K562 (cell line): ENCODE data around the gene CNIH3. TPM values are rescaled to one million over a fixed set of nuclear protein-coding genes. Genes with fewer than 3 reads are reported as not detected.

ENCODE experiments used
- ATAC-seq: fragments of 200-7000 bp; cut with Tn5 transposase; 3 replicates; pipeline ENCODE4 v1.9.1; 2020; ENCODE audit warnings: moderate library complexity
- BruUV-seq: library from RNA; stranded (reverse); fragments of 400-500 nt; replicated peaks from 2 replicates; lab custom pipeline; 2021; lab: Mats Ljungman, UMichigan
- CTCF ChIA-PET: fragments of 300-600 bp; formaldehyde crosslinking; extraction: SDS; loops from one replicate; lab custom pipeline; 2021; ENCODE audit warnings: low intra/inter-chr PET ratio; lab: Yijun Ruan, JAX
- POLR2A ChIA-PET: fragments of 300-600, 350-650 bp; sonication (Branson Sonifier 250); formaldehyde crosslinking; extraction: SDS; loops from one replicate; lab custom pipeline; 2021; ENCODE audit warnings: antibody characterized with exemption, inconsistent platforms; lab: Yijun Ruan, JAX
- DNase-seq, 4 experiments: peaks; one replicate each; pipeline versions ENCODE4 v3.0.0 to v3.0.0-alpha.2; 2011 to 2018; ENCODE audit warnings: low spot score in 3 of 4, mixed read lengths in 3 of 4; ENCODE audit errors: extremely low read depth in 1 of 4
- FAIRE-seq: peaks from 2 replicates; lab custom pipeline; 2011; peaks lifted over from hg19 to GRCh38; lab: Jason Lieb, UNC
- H2AFZ ChIP-seq: 2 replicates; pipeline ENCODE4 v1.6.0; 2011; ENCODE audit warnings: low read depth, low read length, control low read depth, inconsistent platforms
- H3K27ac ChIP-seq: fragments of 200-600 bp; 3 replicates; pipeline ENCODE4 v1.8.0; 2011; ENCODE audit warnings: low read depth, mild to moderate bottlenecking, control low read depth, inconsistent platforms, low read length, moderate library complexity, mixed read lengths; ENCODE audit errors: extremely low read depth
- H3K27me3 ChIP-seq, 2 experiments: fragments of 300-600 bp in 1 of 2; 2 replicates in 1 of 2; 3 replicates in 1 of 2; pipeline versions ENCODE4 v1.6.0 to v1.8.0; 2011; ENCODE audit warnings: inconsistent platforms in 2 of 2, low read length in 2 of 2, mild to moderate bottlenecking in 1 of 2, mixed read lengths in 1 of 2, moderate library complexity in 1 of 2; ENCODE audit not compliant: control insufficient read depth in 2 of 2, insufficient read depth in 2 of 2
- H3K36me3 ChIP-seq: fragments of 300-600 bp; 3 replicates; pipeline ENCODE4 v1.8.0; 2011; ENCODE audit warnings: mild to moderate bottlenecking, low read length, inconsistent platforms; ENCODE audit not compliant: control insufficient read depth, insufficient read depth
- H3K4me1 ChIP-seq, 2 experiments: fragments of 200-600 bp in 1 of 2; replicated peaks in 1 of 2; 2 replicates in 1 of 2; 3 replicates in 1 of 2; pipeline versions ENCODE4 v1.5.1 to v1.8.0; 2011; ENCODE audit warnings: inconsistent platforms in 2 of 2, low read length in 2 of 2, mild to moderate bottlenecking in 1 of 2, mixed read lengths in 1 of 2, moderate library complexity in 1 of 2; ENCODE audit not compliant: control insufficient read depth in 2 of 2, insufficient read depth in 2 of 2
- H3K4me2 ChIP-seq: 2 replicates; pipeline ENCODE4 v1.6.1; 2011; ENCODE audit warnings: low read length, control low read depth, inconsistent platforms, mixed read lengths; ENCODE audit not compliant: insufficient read depth
- H3K4me3 ChIP-seq: fragments of 200-600 bp; sonication (generic), shearing (Covaris generic); 2 replicates; pipeline ENCODE4 v1.5.1; 2016; ENCODE audit warnings: control low read depth, inconsistent platforms
- H3K79me2 ChIP-seq: fragments of 200-600 bp; 3 replicates; pipeline ENCODE4 v1.8.0; 2011; ENCODE audit warnings: low read length, inconsistent platforms; ENCODE audit not compliant: control insufficient read depth, insufficient read depth
- H3K9ac ChIP-seq, 2 experiments: 2 replicates each; pipeline versions ENCODE4 v1.6.0 to v1.6.1; 2011; ENCODE audit warnings: low read depth in 2 of 2, low read length in 2 of 2, control low read depth in 1 of 2, inconsistent platforms in 1 of 2, mild to moderate bottlenecking in 1 of 2, mixed read lengths in 1 of 2; ENCODE audit not compliant: insufficient read depth in 1 of 2
- H3K9me1 ChIP-seq: one replicate; pipeline ENCODE4 v1.6.0; 2011; ENCODE audit warnings: inconsistent platforms, mild to moderate bottlenecking, low read length, moderate library complexity; ENCODE audit not compliant: control insufficient read depth, insufficient read depth
- H3K9me3 ChIP-seq: replicated peaks from 2 replicates; pipeline ENCODE4 v1.5.1; 2011; ENCODE audit warnings: low read depth, low read length, inconsistent platforms; ENCODE audit not compliant: control insufficient read depth, insufficient read depth
- H4K20me1 ChIP-seq: replicated peaks from 2 replicates; pipeline ENCODE4 v1.6.1; 2011; ENCODE audit warnings: low read length, inconsistent platforms, mixed read lengths; ENCODE audit not compliant: control insufficient read depth, insufficient read depth
- ARHGAP35 ChIP-seq: fragments of 450-650 bp; IDR thresholded peaks from 2 replicates; pipeline ENCODE4 v1.6.1; 2018; ENCODE audit not compliant: partially characterized antibody
- CHD4 ChIP-seq: fragments of 200-600 bp; sonication (generic); IDR thresholded peaks from 3 replicates; pipeline ENCODE4 v1.6.1; 2012; ENCODE audit warnings: low read depth, mild to moderate bottlenecking, mixed read lengths, low read length, inconsistent platforms; ENCODE audit not compliant: insufficient read depth, insufficient replicate concordance, poor library complexity, severe bottlenecking
- GTF2A2 ChIP-seq: IDR thresholded peaks from 2 replicates; pipeline ENCODE4 v1.6.1; 2016; ENCODE audit warnings: mild to moderate bottlenecking, missing genetic modification characterization, missing compliant biosample characterization
- KDM5B ChIP-seq: fragments of 200-600 bp; sonication (generic); IDR thresholded peaks from 2 replicates; pipeline ENCODE4 v1.6.1; 2012; ENCODE audit warnings: low read depth, mild to moderate bottlenecking, moderate library complexity, low read length, control low read depth, inconsistent platforms; ENCODE audit not compliant: insufficient replicate concordance
- NBN ChIP-seq: fragments of 450-650 bp; IDR thresholded peaks from 2 replicates; pipeline ENCODE4 v1.6.1; 2016; ENCODE audit warnings: low read depth, mild to moderate bottlenecking
- RUNX1 ChIP-seq: sonication (generic); IDR thresholded peaks from 2 replicates; pipeline ENCODE4 v1.6.1; 2016; ENCODE audit warnings: antibody characterized with exemption, low read depth
- TEAD4 ChIP-seq, 2 experiments: sonication (generic) in 1 of 2; formaldehyde crosslinking in 1 of 2; IDR thresholded peaks; 2 replicates each; pipeline versions ENCODE4 v1.6.1 to v1.8.0; 2012 to 2022; ENCODE audit warnings: borderline replicate concordance in 1 of 2, inconsistent platforms in 1 of 2, low read length in 1 of 2, mild to moderate bottlenecking in 1 of 2, missing genetic modification reagents in 1 of 2
- WHSC1 ChIP-seq: IDR thresholded peaks from one replicate; pipeline ENCODE4 v1.6.1; 2012; ENCODE audit warnings: low read length, control low read depth, inconsistent platforms
- ZNF174 ChIP-seq: fragments of 250-450 bp; sonication (Bioruptor Pico); IDR thresholded peaks from 2 replicates; pipeline ENCODE4 v1.4.0; 2020; ENCODE audit warnings: mild to moderate bottlenecking
- ZNF695 ChIP-seq: fragments of 450-650 bp; formaldehyde crosslinking; IDR thresholded peaks from 2 replicates; pipeline ENCODE4 v1.4.0; 2020; ENCODE audit warnings: mild to moderate bottlenecking, moderate library complexity
- WGBS: fragments of 100-300 bp; shearing (Covaris generic); methylation state at CpG from one replicate; pipeline ENCODE4 v1.1.6; 2016; ENCODE audit warnings: low coverage, mixed read lengths; ENCODE audit not compliant: insufficient coverage; ENCODE audit errors: missing lambda C conversion rate; 5-methylcytosine and 5-hydroxymethylcytosine counted together
- in situ Hi-C: fragments of 300-500 bp; cut with MboI; formaldehyde crosslinking; loops from 4 replicates; pipeline ENCODE4 v1.15.0; 2018; ENCODE audit warnings: inconsistent platforms, mixed read lengths
- intact Hi-C: fragments of 100-400 bp; cut with micrococcal nuclease; formaldehyde crosslinking; loops from 2 replicates; pipeline ENCODE4 v1.14.2; 2022
- polyA plus RNA-seq, 8 experiments: library from polyadenylated mRNA; depleted of rRNA in 4 of 8; stranded (reverse) in 5 of 8; unstranded in 3 of 8; fragments of >200 nt; fragmentation: Nextera tagmentation in 2 of 8; fragmentation: Illumina TruSeq in 1 of 8; extraction: Ambion mirVana in 2 of 8; extraction: Trizol in 1 of 8; gene quantifications; 2 replicates each; pipeline versions ENCODE4 v1.2.1 to v1.2.3, GENCODE V29; 2011 to 2014; ENCODE audit warnings: inconsistent platforms in 1 of 8, missing spikeins in 1 of 8
- total RNA-seq, 7 experiments: library from RNA; depleted of rRNA in 6 of 7; stranded (reverse); fragments of >200 nt in 6 of 7; fragmentation: Illumina TruSeq in 2 of 7; extraction: Trizol in 2 of 7; gene quantifications; 2 replicates each; pipeline versions ENCODE4 v1.2.1 to v1.2.3, GENCODE V29; 2011 to 2021; ENCODE audit warnings: low replicate concordance in 1 of 7
- TF ChIP-seq, protein P1 (sequence below), 2 experiments: IDR thresholded peaks in 1 of 2; conservative IDR thresholded peaks in 1 of 2; 2 replicates each; pipeline ENCODE4 v1.6.1; 2016; ENCODE audit warnings: low read depth in 2 of 2, mild to moderate bottlenecking in 1 of 2, missing compliant biosample characterization in 1 of 2, missing genetic modification characterization in 1 of 2, moderate library complexity in 1 of 2
- TF ChIP-seq, protein P2 (sequence below): fragments of 150-350 bp; conservative IDR thresholded peaks from 2 replicates; pipeline ENCODE4 v1.6.1; 2014; ENCODE audit warnings: low read length
- TF ChIP-seq, protein P3 (sequence below): fragments of 250-450 bp; sonication (Bioruptor Pico); IDR thresholded peaks from 2 replicates; pipeline ENCODE4 v1.5.0; 2022; ENCODE audit warnings: mild to moderate bottlenecking

Gene CNIH3
- total and polyA plus RNA-seq, 9 of the 15 experiments (the other 6 are each of a cell fraction or from before 2014, with no cell fraction given): 0.14 to 1.8 (median 0.79) TPM

DNA sequence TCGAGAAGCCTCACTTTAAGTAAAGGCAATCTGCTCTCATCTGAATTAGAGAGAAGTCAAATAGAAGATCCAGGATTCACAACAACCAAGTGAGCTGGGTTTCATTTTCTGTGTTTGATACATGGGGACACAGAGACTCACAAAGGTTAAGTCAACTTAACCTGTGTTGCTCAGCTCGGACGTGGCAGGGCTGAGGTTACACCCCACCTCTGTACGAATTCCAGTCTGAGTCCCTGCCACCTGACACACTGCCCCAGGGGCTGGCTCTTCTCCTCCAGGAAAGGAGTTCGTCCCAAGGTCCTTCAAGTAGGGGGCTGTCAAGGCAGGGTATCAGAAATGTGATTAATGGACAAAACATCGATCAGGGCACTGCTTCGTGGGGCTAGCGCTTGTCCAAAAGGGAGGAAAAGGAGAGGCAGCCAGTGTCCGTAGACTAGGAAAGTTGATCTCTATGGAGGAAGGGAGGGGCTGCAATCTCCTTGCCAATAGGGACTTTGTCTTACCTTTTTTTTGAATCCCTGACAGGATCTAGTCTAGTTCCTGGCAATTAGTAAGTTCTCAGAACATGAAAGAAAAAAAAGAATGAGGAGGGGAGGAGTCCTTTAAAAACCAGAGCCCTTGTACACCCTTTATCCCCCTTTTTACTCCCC is 116.4 kb downstream of the CNIH3 start:
- Histone ChIP-seq H3K9me3 (no peaks in the 10 kb centered on the region), H4K20me1 (0 out of 2 replicates have a peak, but pooled peaks cover 2% of the 10 kb centered on the region), H2AFZ (no peak overlapping the region), H3K9ac (no peak overlapping the region), H3K4me2 (no peak overlapping the region), H3K36me3 (no peaks in the 10 kb centered on the region), H3K4me1 (no peaks in the 10 kb centered on the region), H3K27ac (no peak overlapping the region; the same call in 2 of the 3 replicates), H3K79me2 (no peaks in the 10 kb centered on the region), H3K27me3 (peaks cover 9 to 30% of the 10 kb centered on the region in 2 experiments), H3K4me3 (no peak overlapping the region), H3K9me1 (no peaks in the 10 kb centered on the region)
- FAIRE-seq: no peak
- intact Hi-C loops (loop anchor here (10.0 kb wide), 1 partner anchor 218 kb away; no protein-coding TSS in a partner anchor), in situ Hi-C loops (no loop called here)
- 1% methylated on average over 9 of the region's 9 CpGs for WGBS
- ATAC-seq: no peak
- ChIA-PET CTCF (no interaction called here), POLR2A (no interaction called here)
- no TSS peak for BruUV-seq
- DNase-seq: no peak
- TF ChIP-seq NBN (no peak), RUNX1 (no peak), WHSC1 (no peak), ZNF174 (CRISPR knock-in tag) (no peak), GTF2A2 (tag) (no peak), KDM5B (no peak), ARHGAP35 (no peak), TEAD4 (IDR thresholded peaks at IDR 0.05; ENCODE audit: low read length) (no peak), TEAD4 (CRISPR knock-in tag; IDR thresholded peaks at IDR 0.05; ENCODE audit: borderline replicate concordance) (no peak), CHD4 (no peak), ZNF695 (CRISPR knock-in tag) (no peak)
- TF ChIP-seq, protein P1, sequence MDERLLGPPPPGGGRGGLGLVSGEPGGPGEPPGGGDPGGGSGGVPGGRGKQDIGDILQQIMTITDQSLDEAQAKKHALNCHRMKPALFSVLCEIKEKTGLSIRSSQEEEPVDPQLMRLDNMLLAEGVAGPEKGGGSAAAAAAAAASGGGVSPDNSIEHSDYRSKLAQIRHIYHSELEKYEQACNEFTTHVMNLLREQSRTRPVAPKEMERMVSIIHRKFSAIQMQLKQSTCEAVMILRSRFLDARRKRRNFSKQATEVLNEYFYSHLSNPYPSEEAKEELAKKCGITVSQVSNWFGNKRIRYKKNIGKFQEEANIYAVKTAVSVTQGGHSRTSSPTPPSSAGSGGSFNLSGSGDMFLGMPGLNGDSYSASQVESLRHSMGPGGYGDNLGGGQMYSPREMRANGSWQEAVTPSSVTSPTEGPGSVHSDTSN (CRISPR knock-in tag; IDR thresholded peaks at IDR 0.05; ENCODE audit: low read depth): no peak
- TF ChIP-seq, protein P1 (tag; conservative IDR thresholded peaks at IDR 0.05; ENCODE audit: low read depth): no peak
- TF ChIP-seq, protein P2, sequence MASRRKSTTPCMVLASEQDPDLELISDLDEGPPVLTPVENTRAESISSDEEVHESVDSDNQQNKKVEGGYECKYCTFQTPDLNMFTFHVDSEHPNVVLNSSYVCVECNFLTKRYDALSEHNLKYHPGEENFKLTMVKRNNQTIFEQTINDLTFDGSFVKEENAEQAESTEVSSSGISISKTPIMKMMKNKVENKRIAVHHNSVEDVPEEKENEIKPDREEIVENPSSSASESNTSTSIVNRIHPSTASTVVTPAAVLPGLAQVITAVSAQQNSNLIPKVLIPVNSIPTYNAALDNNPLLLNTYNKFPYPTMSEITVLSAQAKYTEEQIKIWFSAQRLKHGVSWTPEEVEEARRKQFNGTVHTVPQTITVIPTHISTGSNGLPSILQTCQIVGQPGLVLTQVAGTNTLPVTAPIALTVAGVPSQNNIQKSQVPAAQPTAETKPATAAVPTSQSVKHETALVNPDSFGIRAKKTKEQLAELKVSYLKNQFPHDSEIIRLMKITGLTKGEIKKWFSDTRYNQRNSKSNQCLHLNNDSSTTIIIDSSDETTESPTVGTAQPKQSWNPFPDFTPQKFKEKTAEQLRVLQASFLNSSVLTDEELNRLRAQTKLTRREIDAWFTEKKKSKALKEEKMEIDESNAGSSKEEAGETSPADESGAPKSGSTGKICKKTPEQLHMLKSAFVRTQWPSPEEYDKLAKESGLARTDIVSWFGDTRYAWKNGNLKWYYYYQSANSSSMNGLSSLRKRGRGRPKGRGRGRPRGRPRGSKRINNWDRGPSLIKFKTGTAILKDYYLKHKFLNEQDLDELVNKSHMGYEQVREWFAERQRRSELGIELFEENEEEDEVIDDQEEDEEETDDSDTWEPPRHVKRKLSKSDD: no peak
- TF ChIP-seq, protein P3, sequence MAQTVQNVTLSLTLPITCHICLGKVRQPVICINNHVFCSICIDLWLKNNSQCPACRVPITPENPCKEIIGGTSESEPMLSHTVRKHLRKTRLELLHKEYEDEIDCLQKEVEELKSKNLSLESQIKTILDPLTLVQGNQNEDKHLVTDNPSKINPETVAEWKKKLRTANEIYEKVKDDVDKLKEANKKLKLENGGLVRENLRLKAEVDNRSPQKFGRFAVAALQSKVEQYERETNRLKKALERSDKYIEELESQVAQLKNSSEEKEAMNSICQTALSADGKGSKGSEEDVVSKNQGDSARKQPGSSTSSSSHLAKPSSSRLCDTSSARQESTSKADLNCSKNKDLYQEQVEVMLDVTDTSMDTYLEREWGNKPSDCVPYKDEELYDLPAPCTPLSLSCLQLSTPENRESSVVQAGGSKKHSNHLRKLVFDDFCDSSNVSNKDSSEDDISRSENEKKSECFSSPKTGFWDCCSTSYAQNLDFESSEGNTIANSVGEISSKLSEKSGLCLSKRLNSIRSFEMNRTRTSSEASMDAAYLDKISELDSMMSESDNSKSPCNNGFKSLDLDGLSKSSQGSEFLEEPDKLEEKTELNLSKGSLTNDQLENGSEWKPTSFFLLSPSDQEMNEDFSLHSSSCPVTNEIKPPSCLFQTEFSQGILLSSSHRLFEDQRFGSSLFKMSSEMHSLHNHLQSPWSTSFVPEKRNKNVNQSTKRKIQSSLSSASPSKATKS (CRISPR knock-in tag): no peak
